HG03575 (cell line): ENCODE measurements around the gene GDF10.

Source experiments
- ATAC-seq: cut with Tn5 transposase; IDR thresholded peaks from one replicate; pipeline ENCODE4 v1.9.1; 2021; ENCODE audit not compliant: unreplicated experiment, insufficient number of reproducible peaks, low FRiP score; ENCODE audit errors: extremely low read depth

GDF10 gene

GRCh38 chr10:47266602-47267001 lies 33.4 kb upstream of the GDF10 start:
- ATAC-seq = no peak

GRCh38 chr10:47268696-47269095 lies 31.3 kb upstream of the GDF10 start:
- ATAC-seq = no peak

- no peak for ATAC-seq
These were observed 30.7 kb upstream of the GDF10 start for GRCh38 chr10:47269294-47269693.

GRCh38 chr10:47276071-47276470 lies 23.9 kb upstream of the GDF10 start:
- ATAC-seq = no peak

GRCh38 chr10:47276576-47277351 lies 23.2 kb upstream of the GDF10 start:
- no peak for ATAC-seq

- no peak for ATAC-seq
These were observed 22.4 kb upstream of the GDF10 start for GRCh38 chr10:47277352-47278151.

GRCh38 chr10:47278152-47278473 lies 21.9 kb upstream of the GDF10 start:
- ATAC-seq = no peak

- ATAC-seq = no peak
These were observed 21.3 kb upstream of the GDF10 start for GRCh38 chr10:47278720-47279119.

GRCh38 chr10:47279276-47279675 lies 20.7 kb upstream of the GDF10 start:
- no peak for ATAC-seq

- ATAC-seq = no peak
These were observed 17.9 kb upstream of the GDF10 start for GRCh38 chr10:47282005-47282656.

- ATAC-seq = no peak
These were observed 17.4 kb upstream of the GDF10 start for GRCh38 chr10:47282657-47283018.

- ATAC-seq = no peak
These were observed 16.8 kb upstream of the GDF10 start for GRCh38 chr10:47283101-47283630.

- no peak for ATAC-seq
These were observed 16.1 kb upstream of the GDF10 start for GRCh38 chr10:47283848-47284247.

- ATAC-seq = no peak
These were observed 14.4 kb upstream of the GDF10 start for GRCh38 chr10:47285381-47286115.

- no peak for ATAC-seq
These were observed 13.9 kb upstream of the GDF10 start for GRCh38 chr10:47286116-47286505.

GRCh38 chr10:47286591-47287315 lies 13.2 kb upstream of the GDF10 start:
- no peak for ATAC-seq

GRCh38 chr10:47287365-47287802 lies 12.6 kb upstream of the GDF10 start:
- ATAC-seq = no peak

- no peak for ATAC-seq
These were observed 12.2 kb upstream of the GDF10 start for GRCh38 chr10:47287805-47288204.

- no peak for ATAC-seq
These were observed 11.8 kb upstream of the GDF10 start for GRCh38 chr10:47288236-47288635.
